ENCODE measurements around the gene MYADML2.

Gene MYADML2

GRCh38 chr17:81912441-81913309 lies 34.4 kb downstream of the MYADML2 start:
- DNase-seq (ENCODE audit: low read depth in 3 of 3) = no peak

GRCh38 chr17:81911969-81912368 lies 35.1 kb downstream of the MYADML2 start:
- no peak for DNase-seq (ENCODE audit: low read depth in 3 of 3)

GRCh38 chr17:81911277-81911961 lies 35.6 kb downstream of the MYADML2 start, which contains the start of gene PCYT2:
Gene PCYT2 (minus strand): TSS chr17:81911399. CDS start chr17:81911355, 44 bp downstream.
- DNase-seq (ENCODE audit: low read depth in 3 of 3) = peak; percentile 81 to 93 (median 85)

- no peak for DNase-seq (ENCODE audit: low read depth in 3 of 3)
Measured at GRCh38 chr17:81910840-81911276, 36.2 kb downstream of the MYADML2 start.

- no peak for DNase-seq (ENCODE audit: low read depth in 3 of 3)
Measured at GRCh38 chr17:81909966-81910839, 36.8 kb downstream of the MYADML2 start.

- no peak for DNase-seq (ENCODE audit: low read depth in 3 of 3)
Measured at GRCh38 chr17:81909231-81909630, 37.8 kb downstream of the MYADML2 start.

GRCh38 chr17:81908793-81909192 lies 38.2 kb downstream of the MYADML2 start:
- no peak for DNase-seq (ENCODE audit: low read depth in 3 of 3)

GRCh38 chr17:81907219-81908145 lies 39.6 kb downstream of the MYADML2 start:
- no peak for DNase-seq (ENCODE audit: low read depth in 3 of 3)

GRCh38 chr17:81906476-81907218 lies 40.4 kb downstream of the MYADML2 start:
- DNase-seq (ENCODE audit: low read depth in 3 of 3) = no peak

GRCh38 chr17:81905993-81906392 lies 41.0 kb downstream of the MYADML2 start:
- DNase-seq (ENCODE audit: low read depth in 3 of 3) = no peak

- DNase-seq (ENCODE audit: low read depth in 3 of 3) = no peak
Measured at GRCh38 chr17:81905424-81905875, 41.6 kb downstream of the MYADML2 start.

GRCh38 chr17:81904600-81905423 lies 42.2 kb downstream of the MYADML2 start:
- DNase-seq (ENCODE audit: low read depth in 3 of 3) = no peak

GRCh38 chr17:81903896-81904599 lies 43.0 kb downstream of the MYADML2 start:
- DNase-seq (ENCODE audit: low read depth in 3 of 3) = no peak

GRCh38 chr17:81903415-81903831 lies 43.6 kb downstream of the MYADML2 start:
- no peak for DNase-seq (ENCODE audit: low read depth in 3 of 3)

- no peak for DNase-seq (ENCODE audit: low read depth in 3 of 3)
Measured at GRCh38 chr17:81902653-81903414, 44.2 kb downstream of the MYADML2 start.

GRCh38 chr17:81902023-81902652 lies 44.9 kb downstream of the MYADML2 start, which contains the start of gene NPB:
Gene NPB (plus strand): TSS chr17:81902238. CDS start chr17:81902278, 40 bp downstream.
- no peak for DNase-seq (ENCODE audit: low read depth in 3 of 3)

Measured in stimulated activated CD4-positive, alpha-beta T cell treated with anti-CD3 and anti-CD28 coated beads, TNF-alpha, amount 100 ng/mL, for 24 hours (primary cell).